Measurements from ENCODE around the gene TMEM80.

DNA sequence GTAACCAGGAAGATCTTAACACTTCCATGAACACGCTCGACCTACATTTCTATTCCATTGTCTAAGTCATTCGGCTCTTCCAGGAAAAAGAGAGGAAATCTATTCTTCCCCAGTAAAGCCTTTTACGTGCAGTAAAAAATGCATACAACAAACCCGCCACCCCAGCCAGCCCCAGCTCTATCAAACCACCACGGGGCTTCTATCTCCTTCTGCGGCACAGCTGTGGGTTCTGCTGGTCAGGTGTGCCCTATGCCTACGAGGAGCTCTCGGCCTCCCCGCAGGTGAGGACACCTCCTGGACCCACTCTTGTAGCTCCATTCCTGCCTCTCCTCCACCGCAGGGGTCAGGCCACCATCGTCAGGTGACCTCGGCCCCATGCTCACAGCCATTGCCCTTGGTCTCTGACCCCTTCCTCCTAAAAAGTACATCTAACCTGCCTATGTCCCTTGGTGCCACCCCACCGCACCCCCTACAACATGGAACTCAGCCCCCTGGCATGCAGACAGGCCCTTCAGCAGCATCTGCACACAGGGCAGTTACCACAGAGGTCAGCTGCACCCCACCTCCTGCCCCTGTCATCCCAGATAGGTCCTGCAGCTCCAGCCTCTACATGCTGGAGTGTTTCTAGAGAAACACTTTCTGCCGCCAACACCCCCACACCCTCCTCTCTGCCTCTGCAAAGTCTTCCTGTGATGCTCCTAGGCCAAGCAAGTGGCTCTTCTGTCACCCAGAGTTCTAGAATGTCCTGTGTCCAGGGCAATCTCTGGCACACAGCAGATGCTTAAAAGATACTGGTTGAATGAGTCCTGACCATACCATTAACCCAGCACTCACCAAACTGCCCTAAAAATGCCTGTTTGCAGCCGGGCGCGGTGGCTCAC, 3.7 kb upstream of the TMEM80 start:
- TF ChIP-seq, protein P1, sequence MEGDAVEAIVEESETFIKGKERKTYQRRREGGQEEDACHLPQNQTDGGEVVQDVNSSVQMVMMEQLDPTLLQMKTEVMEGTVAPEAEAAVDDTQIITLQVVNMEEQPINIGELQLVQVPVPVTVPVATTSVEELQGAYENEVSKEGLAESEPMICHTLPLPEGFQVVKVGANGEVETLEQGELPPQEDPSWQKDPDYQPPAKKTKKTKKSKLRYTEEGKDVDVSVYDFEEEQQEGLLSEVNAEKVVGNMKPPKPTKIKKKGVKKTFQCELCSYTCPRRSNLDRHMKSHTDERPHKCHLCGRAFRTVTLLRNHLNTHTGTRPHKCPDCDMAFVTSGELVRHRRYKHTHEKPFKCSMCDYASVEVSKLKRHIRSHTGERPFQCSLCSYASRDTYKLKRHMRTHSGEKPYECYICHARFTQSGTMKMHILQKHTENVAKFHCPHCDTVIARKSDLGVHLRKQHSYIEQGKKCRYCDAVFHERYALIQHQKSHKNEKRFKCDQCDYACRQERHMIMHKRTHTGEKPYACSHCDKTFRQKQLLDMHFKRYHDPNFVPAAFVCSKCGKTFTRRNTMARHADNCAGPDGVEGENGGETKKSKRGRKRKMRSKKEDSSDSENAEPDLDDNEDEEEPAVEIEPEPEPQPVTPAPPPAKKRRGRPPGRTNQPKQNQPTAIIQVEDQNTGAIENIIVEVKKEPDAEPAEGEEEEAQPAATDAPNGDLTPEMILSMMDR (IDR thresholded peaks at IDR 0.05; ENCODE audit: borderline replicate concordance, extremely low read depth, low read length, poor library complexity, severe bottlenecking): no peak
- TF ChIP-seq EZH2 (IDR thresholded peaks at IDR 0.05; ENCODE audit: borderline replicate concordance, low read depth, low read length, severe bottlenecking): no peak
